Activated CD8-positive, alpha-beta T cell treated with anti-CD3 and anti-CD28 coated beads for 36 hours (primary cell): ENCODE measurements around the gene CAND2. TPM values are rescaled to one million over a fixed set of nuclear protein-coding genes. Genes with fewer than 3 reads are reported as not detected.
"Not testable (repeated sequence)": the region's sequence is repeated elsewhere in the genome, so short reads cannot be mapped to it uniquely, and the experiment has no call there.

ENCODE experiments used
- ATAC-seq: fragments of 200-7000 bp; cut with Tn5 transposase; one replicate; pipeline ENCODE4 v1.10.0; 2021; ENCODE audit warnings: mild to moderate bottlenecking, moderate library complexity
- CTCF ChIA-PET: fragments of 350-600 bp; sonication (Branson Sonifier 250); formaldehyde crosslinking; loops from one replicate; lab custom pipeline; 2021; ENCODE audit warnings: antibody characterized with exemption; lab: Charles Lee
- POLR2A ChIA-PET: fragments of 350-600 bp; sonication (Branson Sonifier 250); formaldehyde crosslinking; loops from one replicate; lab custom pipeline; 2021; ENCODE audit warnings: antibody characterized with exemption; lab: Charles Lee
- DNase-seq: peaks from one replicate; pipeline ENCODE4 v3.0.0-alpha.2; 2020
- H3K27ac Mint-ChIP-seq: one replicate; pipeline ENCODE4 v1.8.0; 2021; ENCODE audit warnings: mild to moderate bottlenecking, mixed read lengths
- H3K27me3 Mint-ChIP-seq: one replicate; pipeline ENCODE4 v1.8.0; 2021; ENCODE audit warnings: mixed read lengths
- H3K36me3 Mint-ChIP-seq: one replicate; pipeline ENCODE4 v1.8.0; 2021; ENCODE audit warnings: low read depth, mixed read lengths
- H3K4me1 Mint-ChIP-seq: one replicate; pipeline ENCODE4 v1.8.0; 2021; ENCODE audit warnings: low read depth, mixed read lengths
- H3K4me3 Mint-ChIP-seq: one replicate; pipeline ENCODE4 v1.8.0; 2021; ENCODE audit warnings: mild to moderate bottlenecking, moderate library complexity, mixed read lengths
- H3K9me3 Mint-ChIP-seq: one replicate; pipeline ENCODE4 v1.8.0; 2021; ENCODE audit warnings: mixed read lengths
- intact Hi-C: fragments of 100-400 bp; cut with micrococcal nuclease; formaldehyde crosslinking; loops from one replicate; pipeline ENCODE4 v1.10.0; 2022
- total RNA-seq, 2 experiments: library from RNA; stranded (reverse); gene quantifications; one replicate each; pipeline ENCODE4 v1.2.3, GENCODE V29; 2021
- TF ChIP-seq, protein P1 (sequence below): fragments of 200-600 bp; IDR thresholded peaks from one replicate; pipeline ENCODE4 v1.8.0; 2022; ENCODE audit warnings: antibody characterized with exemption, mild to moderate bottlenecking

Gene CAND2
- total RNA-seq, 2 experiments from 2014 or later, result 1.5 to 1.9 TPM

DNA sequence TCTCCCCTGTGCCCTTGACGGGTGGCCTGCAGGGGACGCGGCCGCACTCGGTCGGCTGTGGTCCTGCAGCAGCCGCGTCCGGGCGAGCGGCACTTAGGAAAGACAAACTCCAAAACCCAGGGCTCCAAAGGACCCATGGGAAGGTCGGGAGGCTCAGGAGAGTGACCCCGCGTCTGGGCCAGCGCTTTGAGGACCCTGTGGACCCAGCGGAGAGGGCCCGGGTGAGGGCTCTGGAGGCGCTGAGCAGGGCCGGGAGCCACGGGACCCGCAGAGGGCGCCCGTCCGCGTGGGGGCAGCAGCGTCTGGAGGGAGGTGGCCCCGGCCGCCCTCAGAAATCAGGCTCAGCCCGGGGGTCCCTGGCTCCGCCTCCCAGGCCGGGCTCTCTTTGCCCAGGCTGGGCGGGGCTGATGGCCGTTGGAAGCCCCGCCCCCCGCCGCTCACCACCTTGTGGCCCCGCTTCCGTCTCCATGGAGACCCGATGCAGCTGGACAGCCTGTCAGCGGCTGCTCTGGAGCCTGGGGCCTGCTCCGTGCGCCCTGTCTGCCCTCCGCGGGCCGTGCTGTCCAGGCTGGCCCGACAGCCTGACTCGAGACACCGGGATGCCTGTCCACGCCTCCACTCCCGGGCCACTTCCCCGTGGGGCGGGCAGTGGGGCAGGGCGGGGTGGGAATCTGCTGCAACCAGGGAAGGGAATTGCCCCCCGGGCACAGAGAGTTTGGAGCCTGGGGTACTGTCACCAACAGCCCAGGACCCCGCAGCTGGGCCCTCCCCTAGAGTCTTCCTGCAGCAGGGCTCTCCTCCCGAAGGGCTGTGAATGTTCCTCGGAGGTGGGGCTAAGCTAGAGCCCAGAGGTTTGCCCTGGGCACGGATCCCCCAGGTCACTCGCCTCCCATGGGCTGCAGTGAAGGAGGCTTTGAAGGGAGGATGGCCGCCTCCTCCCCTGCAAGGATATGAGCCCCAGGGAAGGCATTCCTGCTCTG is 79.7 kb downstream of the CAND2 start:
- H3K36me3 Mint-ChIP-seq, result no peaks in the 10 kb centered on the region
- H3K4me1 Mint-ChIP-seq, result no peaks in the 10 kb centered on the region
- TF ChIP-seq, protein P1, sequence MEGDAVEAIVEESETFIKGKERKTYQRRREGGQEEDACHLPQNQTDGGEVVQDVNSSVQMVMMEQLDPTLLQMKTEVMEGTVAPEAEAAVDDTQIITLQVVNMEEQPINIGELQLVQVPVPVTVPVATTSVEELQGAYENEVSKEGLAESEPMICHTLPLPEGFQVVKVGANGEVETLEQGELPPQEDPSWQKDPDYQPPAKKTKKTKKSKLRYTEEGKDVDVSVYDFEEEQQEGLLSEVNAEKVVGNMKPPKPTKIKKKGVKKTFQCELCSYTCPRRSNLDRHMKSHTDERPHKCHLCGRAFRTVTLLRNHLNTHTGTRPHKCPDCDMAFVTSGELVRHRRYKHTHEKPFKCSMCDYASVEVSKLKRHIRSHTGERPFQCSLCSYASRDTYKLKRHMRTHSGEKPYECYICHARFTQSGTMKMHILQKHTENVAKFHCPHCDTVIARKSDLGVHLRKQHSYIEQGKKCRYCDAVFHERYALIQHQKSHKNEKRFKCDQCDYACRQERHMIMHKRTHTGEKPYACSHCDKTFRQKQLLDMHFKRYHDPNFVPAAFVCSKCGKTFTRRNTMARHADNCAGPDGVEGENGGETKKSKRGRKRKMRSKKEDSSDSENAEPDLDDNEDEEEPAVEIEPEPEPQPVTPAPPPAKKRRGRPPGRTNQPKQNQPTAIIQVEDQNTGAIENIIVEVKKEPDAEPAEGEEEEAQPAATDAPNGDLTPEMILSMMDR, result peak; percentile 41
- DNase-seq, result peak; percentile 24
- H3K9me3 Mint-ChIP-seq, result no peaks in the 10 kb centered on the region
- H3K4me3 Mint-ChIP-seq, result no peak overlapping the region
- ATAC-seq, result peak; percentile 81
- ChIA-PET CTCF (interaction anchor here (0.7 to 5.6 kb wide), 4 partner anchors 9 to 113 kb away, joined by 3 to 32 read pairs (median 4); no protein-coding TSS in a partner anchor), POLR2A (interaction anchor here (1.1 kb wide), 1 partner anchor 30 kb away, joined by 4 read pairs; no protein-coding TSS in a partner anchor)
- H3K27ac Mint-ChIP-seq, result no peak overlapping the region
- intact Hi-C loops, result loop anchor here (10.0 kb wide), 1 partner anchor 961 kb away; no protein-coding TSS in a partner anchor
- H3K27me3 Mint-ChIP-seq, result peaks cover 9% of the 10 kb centered on the region

DNA sequence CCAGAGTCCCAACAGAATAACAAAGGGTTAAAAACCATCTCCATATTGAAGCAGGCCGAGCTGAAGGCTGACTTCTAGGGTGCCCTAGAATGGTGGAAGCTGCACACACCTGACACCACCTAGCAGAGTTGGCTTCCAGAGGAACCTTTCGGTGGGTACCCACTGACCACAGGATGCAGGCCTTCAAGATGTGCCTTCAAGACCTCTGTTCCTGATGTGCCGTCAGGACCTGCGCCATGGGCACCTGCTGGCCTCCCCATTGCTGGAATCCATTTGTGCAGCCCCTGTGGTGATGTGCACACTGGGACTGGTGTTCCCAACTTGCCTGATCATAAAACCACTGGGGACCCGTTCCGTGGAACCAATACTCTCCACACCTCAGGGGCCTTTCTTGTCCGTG is 80.6 kb downstream of the CAND2 start:
- no peak for ATAC-seq
- Mint-ChIP-seq H3K27ac (no peak overlapping the region), H3K9me3 (no peaks in the 10 kb centered on the region), H3K4me1 (no peaks in the 10 kb centered on the region), H3K27me3 (peaks cover 9% of the 10 kb centered on the region), H3K36me3 (no peaks in the 10 kb centered on the region), H3K4me3 (no peak overlapping the region)
- intact Hi-C loops, result loop anchor here (10.0 kb wide), 1 partner anchor 962 kb away; no protein-coding TSS in a partner anchor
- TF ChIP-seq, protein P1, result no peak
- ChIA-PET CTCF (interaction anchor here (0.9 to 5.6 kb wide), 6 partner anchors 9 to 113 kb away, joined by 3 to 32 read pairs (median 4); partner anchors contain the start of gene RPL32), POLR2A (interaction anchor here (1.1 kb wide), 1 partner anchor 31 kb away, joined by 4 read pairs; no protein-coding TSS in a partner anchor)
- no peak for DNase-seq

DNA sequence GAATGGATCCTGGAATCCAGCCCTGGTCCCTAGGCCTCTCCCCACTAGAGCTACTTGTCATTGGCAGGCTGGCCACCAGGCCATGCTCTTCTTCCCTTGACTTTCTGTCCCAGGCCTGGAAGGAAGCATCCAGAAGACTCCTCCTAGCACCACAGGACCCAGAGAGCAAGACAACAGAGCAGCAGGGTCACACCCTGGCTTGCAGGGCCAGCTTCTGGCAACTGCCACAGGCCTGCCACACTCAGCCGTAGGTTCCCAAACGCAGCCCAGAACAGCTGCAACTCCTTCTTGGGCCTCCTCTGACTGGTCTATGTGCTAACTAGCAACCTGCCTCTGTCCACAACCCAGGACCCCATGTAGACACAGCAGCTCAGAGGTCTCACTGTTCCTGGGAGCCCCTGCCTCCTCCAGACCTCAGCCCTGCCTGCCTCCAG is 81.7 kb downstream of the CAND2 start:
- Mint-ChIP-seq H3K4me1 (no peaks in the 10 kb centered on the region), H3K36me3 (no peaks in the 10 kb centered on the region), H3K9me3 (no peaks in the 10 kb centered on the region), H3K27ac (no peak overlapping the region), H3K27me3 (peaks cover 9% of the 10 kb centered on the region), H3K4me3 (no peak overlapping the region)
- intact Hi-C loops, result loop anchor here (10.0 kb wide), 1 partner anchor 963 kb away; no protein-coding TSS in a partner anchor
- DNase-seq (no peak), ATAC-seq (no peak)
- CTCF ChIA-PET, result interaction anchor here (0.9 to 5.6 kb wide), 6 partner anchors 9 to 104 kb away, joined by 3 to 32 read pairs (median 4); partner anchors contain the start of gene RPL32
- TF ChIP-seq, protein P1, result no peak
- POLR2A ChIA-PET, result no interaction called here

DNA sequence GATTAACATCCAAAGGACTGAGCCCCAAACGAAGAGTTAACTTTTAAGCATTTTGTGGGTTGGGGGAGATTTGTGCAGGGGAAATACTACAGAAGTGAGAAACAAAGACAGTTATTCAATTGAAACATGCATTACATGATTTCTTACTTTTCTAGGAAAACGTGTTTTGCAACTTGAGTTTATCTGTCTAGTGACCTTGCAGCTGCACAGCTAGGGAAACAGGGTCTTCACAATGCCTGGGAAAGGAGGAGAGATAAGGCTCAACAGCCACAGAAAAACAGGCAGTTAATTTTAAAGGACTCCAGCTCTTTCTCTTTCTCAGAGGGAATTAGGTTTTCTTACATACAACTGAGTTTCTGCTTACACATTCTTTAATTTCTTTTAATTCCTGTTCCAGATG is 82.3 kb downstream of the CAND2 start:
- H3K9me3 Mint-ChIP-seq, H3K4me3 Mint-ChIP-seq, H3K4me1 Mint-ChIP-seq, DNase-seq, H3K27me3 Mint-ChIP-seq, H3K27ac Mint-ChIP-seq, POLR2A ChIA-PET, H3K36me3 Mint-ChIP-seq, ATAC-seq: not testable (repeated sequence)
- CTCF ChIA-PET, result interaction anchor here (0.9 to 5.6 kb wide), 2 partner anchors 9 to 13 kb away, joined by 3 to 32 read pairs; no protein-coding TSS in a partner anchor
- intact Hi-C loops, result loop anchor here (10.0 kb wide), 1 partner anchor 964 kb away; no protein-coding TSS in a partner anchor

DNA sequence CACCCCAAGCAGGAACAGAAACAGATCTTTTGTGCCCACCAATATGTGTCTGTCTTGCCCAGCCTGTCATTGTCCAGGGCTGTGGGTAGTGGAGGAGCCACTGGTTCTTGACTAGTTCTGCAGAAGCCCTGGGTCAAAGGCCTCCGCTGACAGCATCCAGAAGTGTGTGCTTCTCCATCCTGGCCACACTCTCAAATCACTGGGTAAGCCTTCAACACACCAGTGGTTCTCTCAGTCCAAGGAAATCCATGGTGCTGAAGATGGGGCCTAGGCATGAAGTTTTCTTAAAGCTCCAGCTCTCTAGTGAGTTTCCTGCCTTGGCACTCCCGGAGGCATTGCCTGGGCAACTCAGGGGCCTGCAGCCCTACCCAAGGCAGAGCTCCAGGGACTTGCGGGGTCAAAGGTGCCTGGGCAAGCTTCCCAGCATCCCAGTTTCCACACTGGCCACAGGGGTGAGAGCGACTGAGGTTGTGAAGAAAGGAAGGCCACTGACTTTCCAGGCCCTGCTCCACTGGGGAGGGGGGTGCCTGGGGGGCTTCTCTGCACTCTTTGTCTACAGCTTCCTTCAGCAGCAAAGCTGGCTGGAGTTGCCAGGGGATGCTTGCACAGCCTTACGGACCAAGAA is 82.8 kb downstream of the CAND2 start:
- TF ChIP-seq, protein P1, result no peak
- POLR2A ChIA-PET, result no interaction called here

DNA sequence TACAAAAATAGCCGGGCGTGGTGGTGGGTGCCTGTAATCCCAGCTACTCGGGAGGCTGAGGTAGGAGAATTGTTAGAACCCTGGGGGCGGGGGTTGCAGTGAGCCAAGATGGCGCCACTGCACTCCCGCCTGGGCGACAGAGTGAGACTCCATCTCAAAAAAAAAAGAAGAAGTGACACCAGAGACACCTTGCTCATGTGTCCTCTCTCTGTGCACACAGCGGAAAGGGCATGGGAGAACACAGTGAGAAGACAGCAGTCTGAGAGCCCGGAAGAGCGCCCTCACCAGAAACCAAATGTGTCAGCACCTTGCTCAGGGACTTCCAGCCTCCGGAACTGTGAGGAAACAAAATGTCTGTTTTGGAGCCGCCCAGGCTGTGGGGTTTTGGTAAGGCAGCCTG is 85.4 kb downstream of the CAND2 start:
- peaks cover 13% of the 10 kb centered on the region for H3K4me1 Mint-ChIP-seq
- H3K9me3 Mint-ChIP-seq, H3K27ac Mint-ChIP-seq, H3K4me3 Mint-ChIP-seq, POLR2A ChIA-PET, ATAC-seq, intact Hi-C loops, H3K36me3 Mint-ChIP-seq, H3K27me3 Mint-ChIP-seq, CTCF ChIA-PET, DNase-seq: not testable (repeated sequence)

More for the DNA sequence above, 82.8 kb downstream of the CAND2 start:
- Mint-ChIP-seq H3K36me3 (no peaks in the 10 kb centered on the region), H3K27ac (no peak overlapping the region), H3K27me3 (peaks cover 7% of the 10 kb centered on the region), H3K4me3 (no peak overlapping the region), H3K9me3 (no peaks in the 10 kb centered on the region), H3K4me1 (no peaks in the 10 kb centered on the region)
- DNase-seq, result no peak
- intact Hi-C loops, result loop anchor here (10.0 kb wide), 1 partner anchor 965 kb away; no protein-coding TSS in a partner anchor
- ATAC-seq, result no peak
- CTCF ChIA-PET, result interaction anchor here (0.9 to 5.6 kb wide), 2 partner anchors 8 to 12 kb away, joined by 3 to 32 read pairs; no protein-coding TSS in a partner anchor
